PFSK-1 (cell line): ENCODE measurements around the gene ZNF213.

ENCODE experiments used
- FOXP2 ChIP-seq: optimal IDR thresholded peaks from 2 replicates; pipeline ENCODE3; 2011; ENCODE audit warnings: borderline replicate concordance, control low read depth, inconsistent platforms; ENCODE audit not compliant: insufficient read depth; ENCODE audit errors: extremely low read length, extremely low read depth
- POLR2AphosphoS5 ChIP-seq: IDR thresholded peaks from 2 replicates; pipeline ENCODE4 v1.6.1; 2012; ENCODE audit warnings: low read depth, mild to moderate bottlenecking, control low read depth, low read length, moderate library complexity
- SIN3A ChIP-seq: IDR thresholded peaks from 2 replicates; pipeline ENCODE4 v1.6.1; 2012; ENCODE audit warnings: mild to moderate bottlenecking, low read length, moderate library complexity, borderline replicate concordance; ENCODE audit not compliant: insufficient read depth
- TAF1 ChIP-seq: IDR thresholded peaks from 2 replicates; pipeline ENCODE4 v1.6.1; 2012; ENCODE audit warnings: low read length, control low read depth, borderline replicate concordance; ENCODE audit not compliant: insufficient read depth
- TF ChIP-seq, protein P1 (sequence below), 2 experiments: IDR thresholded peaks; 2 replicates each; pipeline versions ENCODE4 v1.6.1 to v1.8.0; 2011 to 2012; ENCODE audit warnings: low read depth in 2 of 2, low read length in 2 of 2, control low read depth in 1 of 2, inconsistent platforms in 1 of 2, mild to moderate bottlenecking in 1 of 2, moderate library complexity in 1 of 2; ENCODE audit not compliant: insufficient read depth in 1 of 2

Gene ZNF213

DNA sequence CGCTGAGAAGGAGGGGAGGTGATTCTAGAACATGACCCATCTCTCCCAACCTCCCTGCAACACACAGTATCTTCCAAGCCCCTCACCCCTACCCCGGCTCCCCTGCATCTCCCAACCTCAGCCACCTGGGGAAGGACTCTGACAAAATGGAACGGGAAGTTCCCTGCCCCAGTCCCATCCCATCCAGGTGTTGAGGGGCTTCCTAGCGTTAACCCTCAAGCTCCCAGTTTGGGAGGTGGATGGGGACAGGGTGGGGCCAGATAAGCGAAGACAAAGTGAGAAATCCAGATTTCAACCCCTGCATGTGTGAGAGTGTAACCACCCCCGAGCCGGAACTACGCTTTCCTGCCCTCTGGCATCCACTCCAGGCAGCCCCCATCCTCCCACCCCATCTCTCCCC is 37.6 kb upstream of the ZNF213 start:
- no peak for TF ChIP-seq SIN3A
- no peak for TF ChIP-seq TAF1
- TF ChIP-seq FOXP2: no peak
- TF ChIP-seq, protein P1, sequence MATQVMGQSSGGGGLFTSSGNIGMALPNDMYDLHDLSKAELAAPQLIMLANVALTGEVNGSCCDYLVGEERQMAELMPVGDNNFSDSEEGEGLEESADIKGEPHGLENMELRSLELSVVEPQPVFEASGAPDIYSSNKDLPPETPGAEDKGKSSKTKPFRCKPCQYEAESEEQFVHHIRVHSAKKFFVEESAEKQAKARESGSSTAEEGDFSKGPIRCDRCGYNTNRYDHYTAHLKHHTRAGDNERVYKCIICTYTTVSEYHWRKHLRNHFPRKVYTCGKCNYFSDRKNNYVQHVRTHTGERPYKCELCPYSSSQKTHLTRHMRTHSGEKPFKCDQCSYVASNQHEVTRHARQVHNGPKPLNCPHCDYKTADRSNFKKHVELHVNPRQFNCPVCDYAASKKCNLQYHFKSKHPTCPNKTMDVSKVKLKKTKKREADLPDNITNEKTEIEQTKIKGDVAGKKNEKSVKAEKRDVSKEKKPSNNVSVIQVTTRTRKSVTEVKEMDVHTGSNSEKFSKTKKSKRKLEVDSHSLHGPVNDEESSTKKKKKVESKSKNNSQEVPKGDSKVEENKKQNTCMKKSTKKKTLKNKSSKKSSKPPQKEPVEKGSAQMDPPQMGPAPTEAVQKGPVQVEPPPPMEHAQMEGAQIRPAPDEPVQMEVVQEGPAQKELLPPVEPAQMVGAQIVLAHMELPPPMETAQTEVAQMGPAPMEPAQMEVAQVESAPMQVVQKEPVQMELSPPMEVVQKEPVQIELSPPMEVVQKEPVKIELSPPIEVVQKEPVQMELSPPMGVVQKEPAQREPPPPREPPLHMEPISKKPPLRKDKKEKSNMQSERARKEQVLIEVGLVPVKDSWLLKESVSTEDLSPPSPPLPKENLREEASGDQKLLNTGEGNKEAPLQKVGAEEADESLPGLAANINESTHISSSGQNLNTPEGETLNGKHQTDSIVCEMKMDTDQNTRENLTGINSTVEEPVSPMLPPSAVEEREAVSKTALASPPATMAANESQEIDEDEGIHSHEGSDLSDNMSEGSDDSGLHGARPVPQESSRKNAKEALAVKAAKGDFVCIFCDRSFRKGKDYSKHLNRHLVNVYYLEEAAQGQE (IDR thresholded peaks at IDR 0.05; ENCODE audit: insufficient read depth in 1 of 2, low read depth in 2 of 2, low read length in 2 of 2): no peak
- no peak for TF ChIP-seq POLR2AphosphoS5

DNA sequence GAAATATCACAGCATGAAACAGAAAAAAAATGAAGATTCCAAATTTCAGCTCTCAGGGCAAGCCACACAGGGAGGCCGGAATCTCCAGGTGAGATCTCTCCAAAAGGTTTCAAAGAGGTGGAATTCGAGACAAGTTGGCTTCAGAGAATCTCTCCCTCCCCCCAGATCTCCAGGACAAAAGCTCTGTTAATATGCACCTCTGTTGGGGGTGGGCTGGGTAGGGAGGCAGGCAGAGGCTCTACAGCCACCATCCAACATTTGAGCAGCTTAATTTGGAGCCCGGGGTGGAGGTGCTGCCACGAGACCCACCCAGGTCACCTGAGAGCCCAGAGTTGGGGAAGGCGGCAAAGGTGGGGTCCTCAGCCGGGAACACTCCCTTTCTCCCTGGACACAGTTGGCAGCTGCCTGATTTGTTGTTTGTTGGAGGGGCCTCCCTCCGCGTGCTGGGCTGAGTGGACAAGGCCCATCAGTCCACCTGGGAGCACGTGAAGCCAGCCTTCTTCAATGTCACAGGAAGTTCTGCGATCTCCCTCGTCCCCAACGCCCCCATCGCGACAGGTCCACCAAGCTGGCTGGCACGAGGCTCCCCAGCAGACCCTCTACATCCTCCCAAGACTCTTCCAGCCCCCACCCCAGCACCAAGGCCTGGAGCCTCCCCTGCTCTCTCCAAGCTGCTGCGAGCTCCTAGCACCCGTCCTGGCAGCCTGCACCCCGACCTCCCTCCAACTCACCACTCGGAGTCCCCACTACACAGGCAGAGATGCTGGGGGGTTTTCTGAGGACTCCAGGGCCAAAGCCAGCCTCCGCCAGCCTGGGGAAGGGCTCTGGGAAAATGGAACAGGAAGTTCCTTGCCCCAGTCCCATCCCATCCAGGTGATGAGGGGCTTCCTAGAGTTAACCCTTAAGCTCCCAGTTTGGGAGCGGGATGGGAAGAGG is 36.1 kb upstream of the ZNF213 start, which contains the start of gene ZSCAN10:
TSS of gene ZSCAN10 (minus strand) at position 836 of the 936 bp plus-strand sequence. CDS start 6,357 bp downstream, outside the sequence.
- no peak for TF ChIP-seq TAF1
- TF ChIP-seq POLR2AphosphoS5: no peak
- TF ChIP-seq, protein P1 (IDR thresholded peaks at IDR 0.05; ENCODE audit: insufficient read depth in 1 of 2, low read depth in 2 of 2, low read length in 2 of 2): no peak
- TF ChIP-seq FOXP2: no peak
- no peak for TF ChIP-seq SIN3A

DNA sequence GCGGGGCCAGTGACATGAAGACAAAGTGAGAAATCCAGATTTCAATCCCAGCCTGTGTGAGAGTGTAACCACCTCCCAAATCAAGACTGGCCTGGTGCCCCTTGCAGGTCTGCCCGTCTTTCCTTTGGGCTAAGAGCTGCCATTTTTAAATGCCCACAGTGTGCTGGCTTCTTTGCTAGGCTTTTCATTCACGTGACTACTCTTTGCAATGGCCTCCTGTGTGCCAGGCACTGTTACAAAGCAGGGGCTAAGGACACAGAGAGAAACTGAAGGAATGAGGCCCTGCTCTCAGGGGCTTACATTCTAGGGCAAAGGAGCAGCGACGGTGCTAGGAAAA is 35.5 kb upstream of the ZNF213 start:
- TF ChIP-seq TAF1 (no peak), SIN3A (no peak), FOXP2 (no peak), POLR2AphosphoS5 (no peak)
- TF ChIP-seq, protein P1 (IDR thresholded peaks at IDR 0.05; ENCODE audit: insufficient read depth in 1 of 2, low read depth in 2 of 2, low read length in 2 of 2): no peak

DNA sequence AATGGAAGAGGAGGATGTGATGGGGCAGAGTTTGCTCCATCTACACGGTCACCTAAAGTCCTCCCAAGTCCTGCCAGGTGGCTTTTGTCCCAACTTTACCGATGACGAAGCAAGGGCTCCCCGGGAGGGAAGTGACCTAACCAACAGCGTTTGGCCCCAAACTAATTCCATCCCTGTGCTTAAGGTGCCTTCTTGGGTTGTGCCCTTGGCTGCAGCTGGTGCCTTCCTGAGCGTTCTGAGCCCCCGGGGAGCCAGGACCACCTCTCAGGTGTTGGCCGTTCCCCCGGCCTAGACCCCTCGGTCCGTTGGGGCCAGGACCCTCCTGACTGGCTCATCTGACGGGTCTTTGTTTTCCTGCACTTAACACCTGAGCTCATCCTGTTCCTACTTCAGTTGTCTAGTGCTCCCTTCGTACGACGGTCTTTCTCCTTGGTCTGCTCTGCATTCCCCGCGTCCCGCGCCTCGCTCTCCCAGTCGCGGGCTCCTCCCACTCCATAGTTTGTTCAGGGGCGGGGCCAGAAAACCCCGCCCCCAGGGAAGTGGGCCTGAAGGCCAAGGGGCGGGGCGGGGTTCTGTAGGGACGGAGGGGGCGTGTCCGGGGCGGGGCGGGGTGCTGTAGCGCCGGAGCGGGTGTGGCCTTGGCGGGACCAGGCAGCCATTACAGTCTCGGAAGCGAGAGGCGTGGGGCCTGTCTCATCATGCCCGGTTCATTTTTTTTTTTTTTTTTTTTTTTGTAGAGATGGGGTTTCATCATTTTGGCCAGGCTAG is 34.9 kb upstream of the ZNF213 start:
- no peak for TF ChIP-seq POLR2AphosphoS5
- TF ChIP-seq, protein P1 (IDR thresholded peaks at IDR 0.05; ENCODE audit: insufficient read depth in 1 of 2, low read depth in 2 of 2, low read length in 2 of 2): no peak
- no peak for TF ChIP-seq TAF1
- no peak for TF ChIP-seq SIN3A
- TF ChIP-seq FOXP2: no peak
